Activated B cell treated with CpG ODN at 0.5 μM for 24 hours (primary cell): ENCODE measurements around the gene INHBE. TPM values are rescaled to one million over a fixed set of nuclear protein-coding genes. Genes with fewer than 3 reads are reported as not detected.
"Not testable (repeated sequence)": the region's sequence is repeated elsewhere in the genome, so short reads cannot be mapped to it uniquely, and the experiment has no call there.

Experiments used
- ATAC-seq: fragments of 200-7000 bp; cut with Tn5 transposase; one replicate; pipeline ENCODE4 v1.10.0; 2021; ENCODE audit warnings: low read depth, mild to moderate bottlenecking, moderate library complexity
- CTCF ChIA-PET: fragments of 350-600 bp; sonication (Branson Sonifier 250); formaldehyde crosslinking; loops from one replicate; lab custom pipeline; 2021; ENCODE audit warnings: antibody characterized with exemption; lab: Charles Lee
- POLR2A ChIA-PET: fragments of 350-600 bp; sonication (Branson Sonifier 250); formaldehyde crosslinking; loops from one replicate; lab custom pipeline; 2021; ENCODE audit warnings: antibody characterized with exemption; lab: Charles Lee
- DNase-seq: peaks from one replicate; pipeline ENCODE4 v3.0.0; 2022
- H3K27ac Mint-ChIP-seq: one replicate; pipeline ENCODE4 v1.8.0; 2020; ENCODE audit warnings: mixed read lengths
- H3K27me3 Mint-ChIP-seq: one replicate; pipeline ENCODE4 v1.8.0; 2021; ENCODE audit warnings: mixed read lengths
- H3K36me3 Mint-ChIP-seq: one replicate; pipeline ENCODE4 v1.8.0; 2021; ENCODE audit warnings: low read depth, mixed read lengths
- H3K4me1 Mint-ChIP-seq: one replicate; pipeline ENCODE4 v1.8.0; 2021; ENCODE audit warnings: mixed read lengths
- H3K4me3 Mint-ChIP-seq: one replicate; pipeline ENCODE4 v1.8.0; 2020; ENCODE audit warnings: mild to moderate bottlenecking, mixed read lengths
- H3K9me3 Mint-ChIP-seq: one replicate; pipeline ENCODE4 v1.8.0; 2020; ENCODE audit warnings: mixed read lengths
- CTCF ChIP-seq: fragments of 200-600 bp; IDR thresholded peaks from one replicate; pipeline ENCODE4 v1.8.0; 2022; ENCODE audit warnings: antibody characterized with exemption, mild to moderate bottlenecking
- intact Hi-C: fragments of 100-400 bp; cut with micrococcal nuclease; formaldehyde crosslinking; loops from one replicate; pipeline ENCODE4 v1.15.1; 2024
- total RNA-seq: library from RNA; stranded (reverse); gene quantifications from 2 replicates; pipeline ENCODE4 v1.2.3, GENCODE V29; 2022

INHBE gene
- total RNA-seq, 1 donor from 2014 or later: 0.29 TPM

- no peak for DNase-seq
- ChIA-PET POLR2A (no interaction called here), CTCF (interaction anchor here (0.9 to 3.5 kb wide), 3 partner anchors 19 to 26 kb away, joined by 3 to 16 read pairs (median 5); partner anchors contain the start of genes GLI1 and INHBE)
- Mint-ChIP-seq H3K4me3 (no peak overlapping the region), H3K27me3 (no peaks in the 10 kb centered on the region), H3K4me1 (peaks cover 26% of the 10 kb centered on the region), H3K9me3 (no peaks in the 10 kb centered on the region), H3K36me3 (peaks cover 7% of the 10 kb centered on the region), H3K27ac (no peak overlapping the region)
- no peak for ATAC-seq
- intact Hi-C loops: loop anchor here (10.0 kb wide), 1 partner anchor 749 kb away; the partner anchor contains the start of gene PTGES3
- TF ChIP-seq CTCF: no peak
Measured at GRCh38 chr12:57433370-57433769, 21.7 kb upstream of the INHBE start.

- POLR2A ChIA-PET: no interaction called here
- no peak for DNase-seq
- Mint-ChIP-seq H3K9me3 (no peaks in the 10 kb centered on the region), H3K27ac (no peak within 1 kb of the TSS), H3K4me3 (no peak within 1 kb of the TSS), H3K27me3 (no peaks in the 10 kb centered on the region), H3K4me1 (peaks cover 16% of the 10 kb centered on the region), H3K36me3 (peaks cover 7% of the 10 kb centered on the region)
- CTCF ChIA-PET: interaction anchor here (2.2 to 3.5 kb wide), 2 partner anchors 18 to 20 kb away, joined by 5 to 16 read pairs; partner anchors contain the start of gene INHBE
- TF ChIP-seq CTCF: no peak
- intact Hi-C loops: loop anchor here (10.0 kb wide), 1 partner anchor 750 kb away; the partner anchor contains the start of gene PTGES3
- no peak for ATAC-seq
Measured at GRCh38 chr12:57434517-57435223, 20.4 kb upstream of the INHBE start, which contains the start of gene INHBC. INHBC (plus strand) TSS chr12:57434784; CDS start chr12:57434887, 103 bp downstream.

- no peak overlapping the region for H3K4me3 Mint-ChIP-seq
- H3K27me3 Mint-ChIP-seq: no peaks in the 10 kb centered on the region
- intact Hi-C loops: loop anchor here (10.0 kb wide), 1 partner anchor 750 kb away; the partner anchor contains the start of gene PTGES3
- H3K9me3 Mint-ChIP-seq: no peaks in the 10 kb centered on the region
- POLR2A ChIA-PET: no interaction called here
- TF ChIP-seq CTCF: no peak
- ATAC-seq (no peak), DNase-seq (no peak)
- CTCF ChIA-PET: interaction anchor here (3.5 kb wide), 1 partner anchor 17 kb away, joined by 16 read pairs; no protein-coding TSS in a partner anchor
- peaks cover 3% of the 10 kb centered on the region for H3K36me3 Mint-ChIP-seq
- H3K4me1 Mint-ChIP-seq: peaks cover 11% of the 10 kb centered on the region
- H3K27ac Mint-ChIP-seq: no peak overlapping the region
Measured at GRCh38 chr12:57435293-57435692, 19.8 kb upstream of the INHBE start.

DNA sequence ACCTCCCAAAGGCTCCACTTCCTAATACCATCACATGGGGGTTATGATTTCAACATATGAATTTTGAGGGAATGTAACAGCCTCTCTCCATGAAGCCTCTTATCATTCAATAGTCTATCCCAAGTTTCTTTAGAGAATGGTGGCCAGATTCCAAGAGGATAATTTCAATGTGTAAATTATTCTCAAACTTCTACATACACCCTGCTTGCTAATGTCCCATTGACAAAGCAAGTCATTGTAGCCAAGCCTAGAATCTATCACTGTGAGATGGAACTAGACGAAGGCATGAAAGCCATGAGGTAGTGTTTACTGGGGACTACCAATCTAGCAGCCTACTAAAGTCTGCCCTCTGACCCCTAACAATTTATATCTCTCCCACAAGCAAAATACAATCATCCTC, 16.7 kb upstream of the INHBE start:
- Mint-ChIP-seq H3K27me3 (peaks cover 3% of the 10 kb centered on the region), H3K4me3 (no peak overlapping the region), H3K27ac (no peak overlapping the region), H3K9me3 (peaks cover 5% of the 10 kb centered on the region), H3K4me1 (no peaks in the 10 kb centered on the region), H3K36me3 (no peaks in the 10 kb centered on the region)
- ATAC-seq (no peak), DNase-seq (no peak)
- ChIA-PET CTCF (no interaction called here), POLR2A (interaction anchor here (0.6 kb wide), 1 partner anchor 1273 kb away, joined by 3 read pairs; no protein-coding TSS in a partner anchor)
- no peak for TF ChIP-seq CTCF
- intact Hi-C loops: loop anchor here (10.0 kb wide), 1 partner anchor 754 kb away; the partner anchor contains the start of gene PTGES3

DNA sequence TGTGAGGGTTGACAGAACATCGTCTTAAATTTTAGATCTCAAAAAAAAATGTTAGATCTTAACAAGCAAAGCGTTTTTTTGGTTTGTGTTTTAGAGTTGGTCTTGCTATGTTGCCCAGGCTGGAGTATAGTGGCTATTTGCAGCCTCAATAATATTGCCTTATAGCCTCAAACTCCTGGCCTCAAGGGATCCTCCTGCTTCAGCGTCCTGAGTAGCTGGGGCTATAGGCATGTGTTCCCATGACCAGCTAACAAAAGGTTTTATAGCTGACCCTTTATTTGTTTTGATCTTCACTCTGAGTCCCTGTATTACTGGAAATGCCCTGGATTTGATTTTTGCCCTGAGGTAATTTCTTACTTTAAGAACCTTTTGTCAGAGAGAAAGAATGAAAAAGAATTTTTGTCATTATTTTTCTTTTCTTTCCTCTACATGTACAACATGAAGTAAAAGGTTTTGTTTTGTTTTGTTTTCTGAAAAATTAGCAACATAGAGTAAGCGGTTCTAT, 15.3 kb upstream of the INHBE start:
- TF ChIP-seq CTCF: no peak
- DNase-seq (no peak), ATAC-seq (no peak)
- Mint-ChIP-seq H3K36me3 (no peaks in the 10 kb centered on the region), H3K4me3 (no peak overlapping the region), H3K9me3 (peaks cover 5% of the 10 kb centered on the region), H3K27ac (no peak overlapping the region), H3K4me1 (no peaks in the 10 kb centered on the region), H3K27me3 (peaks cover 3% of the 10 kb centered on the region)
- intact Hi-C loops: loop anchor here (10.0 kb wide), 1 partner anchor 755 kb away; the partner anchor contains the start of gene PTGES3
- POLR2A ChIA-PET: interaction anchor here (0.7 kb wide), 1 partner anchor 21 kb away, joined by 7 read pairs; no protein-coding TSS in a partner anchor
- CTCF ChIA-PET: interaction anchor here (0.6 to 0.7 kb wide), 2 partner anchors 12 to 22 kb away, joined by 3 read pairs; no protein-coding TSS in a partner anchor

DNA sequence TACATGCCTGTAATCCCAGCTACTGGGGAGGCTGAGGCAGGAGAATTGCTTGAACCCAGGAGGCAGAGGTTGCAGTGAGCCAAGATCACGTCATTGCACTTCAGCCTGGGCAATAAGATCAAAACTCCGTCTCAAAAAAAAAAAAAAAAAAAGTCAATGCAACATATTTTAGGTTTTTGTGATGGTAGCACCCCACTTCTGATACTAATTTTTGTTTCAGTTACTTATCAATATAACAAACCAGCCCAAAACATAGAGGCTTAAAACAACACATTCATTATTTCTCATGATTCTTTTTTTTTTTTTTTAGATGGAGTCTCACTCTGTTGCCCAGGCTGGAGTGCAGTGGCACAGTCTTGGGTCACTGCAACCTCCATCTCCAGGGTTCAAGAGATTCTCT, 13.7 kb upstream of the INHBE start:
- intact Hi-C loops, H3K27ac Mint-ChIP-seq, DNase-seq, POLR2A ChIA-PET, H3K27me3 Mint-ChIP-seq, ATAC-seq, H3K4me1 Mint-ChIP-seq, H3K4me3 Mint-ChIP-seq, CTCF ChIA-PET, H3K9me3 Mint-ChIP-seq, H3K36me3 Mint-ChIP-seq: not testable (repeated sequence)
